ENCODE results near the gene GHRHR.

DNA sequence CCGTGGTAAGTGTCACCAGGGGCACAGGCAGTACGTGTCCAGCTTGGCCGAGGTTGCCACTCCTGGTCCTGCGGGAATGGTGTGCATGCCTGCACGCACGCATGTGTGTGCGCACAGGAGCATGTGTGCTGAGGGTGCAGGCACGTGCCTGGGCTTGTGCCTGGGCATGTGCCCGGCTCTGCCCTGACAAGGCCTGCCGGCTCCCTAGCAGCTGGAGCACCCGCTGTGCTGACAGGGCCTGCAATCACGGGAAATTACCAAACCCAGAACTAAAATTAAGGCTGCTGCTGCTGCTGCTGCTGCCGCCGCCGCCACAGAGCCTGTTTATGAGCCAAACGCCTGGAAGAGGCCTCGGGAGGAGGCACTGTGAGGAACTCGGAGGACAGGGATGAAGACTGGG is 28.7 kb downstream of the GHRHR start:
- TF ChIP-seq ZZZ3 (IDR thresholded peaks at IDR 0.05; ENCODE audit: control insufficient read depth, insufficient read length, low read depth), result no peak
- no peak for TF ChIP-seq RAD21 (IDR thresholded peaks at IDR 0.05; ENCODE audit: insufficient read depth, low read depth, low read length)
- TF ChIP-seq CTCF (IDR thresholded peaks at IDR 0.05 in 2 of 3, conservative IDR thresholded peaks at IDR 0.05 in 1 of 3; ENCODE audit: control insufficient read depth in 2 of 3, extremely low read depth in 1 of 3, insufficient read depth in 1 of 3, low read depth in 3 of 3, low read length in 3 of 3), result no peak
- TF ChIP-seq RFX5 (IDR thresholded peaks at IDR 0.05; ENCODE audit: low read depth, low read length), result no peak
- no peak for TF ChIP-seq ZNF274 (IDR thresholded peaks at IDR 0.05; ENCODE audit: insufficient read depth, insufficient read length)
- TF ChIP-seq REST (IDR thresholded peaks at IDR 0.05; ENCODE audit: low read depth, low read length), result no peak
- no peak for TF ChIP-seq POLR2A (IDR thresholded peaks at IDR 0.05; ENCODE audit: low read depth, low read length)
- TF ChIP-seq CHD2 (IDR thresholded peaks at IDR 0.05; ENCODE audit: borderline replicate concordance, low read depth, low read length), result no peak
- no peak for TF ChIP-seq TAF1 (IDR thresholded peaks at IDR 0.05; ENCODE audit: borderline replicate concordance, low read depth, low read length)
- no peak for TF ChIP-seq JUNB (IDR thresholded peaks at IDR 0.05)
- TF ChIP-seq JUND (IDR thresholded peaks at IDR 0.05; ENCODE audit: low read depth, low read length), result no peak
- TF ChIP-seq EP300 (IDR thresholded peaks at IDR 0.05; ENCODE audit: borderline replicate concordance in 1 of 2, control insufficient read depth in 1 of 2, low read depth in 2 of 2, low read length in 2 of 2), result no peak
- no peak for TF ChIP-seq NFYA (IDR thresholded peaks at IDR 0.05; ENCODE audit: borderline replicate concordance, low read depth, low read length)

Data from GM12878 (cell line).